Measurements from ENCODE around the gene GIMAP1.

GIMAP1 gene

DNA sequence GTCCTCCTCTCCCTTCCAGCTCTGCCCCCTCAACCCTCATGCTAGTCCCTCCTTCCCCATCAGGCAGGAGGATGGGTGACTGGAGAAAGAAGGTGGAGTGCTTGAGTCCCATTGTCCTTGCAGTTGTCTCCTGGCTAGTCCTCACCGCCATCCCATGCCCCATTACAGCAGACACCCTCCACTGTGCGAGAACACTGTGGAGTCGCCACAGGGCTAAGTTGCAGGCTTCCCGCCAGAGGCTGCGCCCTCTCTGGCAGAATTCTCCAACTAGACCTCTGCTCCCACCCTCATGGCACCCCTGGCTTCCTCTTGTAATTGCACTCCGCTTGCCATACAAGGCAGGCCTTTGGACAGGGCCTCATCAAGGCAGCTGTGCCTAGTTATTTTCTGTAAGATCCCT is 27.8 kb upstream of the GIMAP1 start:
- Histone ChIP-seq H3K27ac (ENCODE audit: low read length) (no peak overlapping the region), H3K9me3 (ENCODE audit: control insufficient read depth in 1 of 2, low read length in 2 of 2) (no peaks in the 10 kb centered on the region), H3K36me3 (ENCODE audit: control insufficient read depth in 1 of 2, insufficient read depth in 2 of 2, low read length in 2 of 2) (peaks cover 6 to 23% of the 10 kb centered on the region in 2 donors), H3K4me1 (ENCODE audit: control insufficient read depth in 1 of 2, insufficient read depth in 2 of 2, low read length in 2 of 2) (peaks cover 0 to 5% of the 10 kb centered on the region in 2 donors), H3K4me3 (ENCODE audit: low read depth in 1 of 2, low read length in 2 of 2) (no peak overlapping the region), H3K27me3 (ENCODE audit: low read depth, low read length) (no peaks in the 10 kb centered on the region)

DNA sequence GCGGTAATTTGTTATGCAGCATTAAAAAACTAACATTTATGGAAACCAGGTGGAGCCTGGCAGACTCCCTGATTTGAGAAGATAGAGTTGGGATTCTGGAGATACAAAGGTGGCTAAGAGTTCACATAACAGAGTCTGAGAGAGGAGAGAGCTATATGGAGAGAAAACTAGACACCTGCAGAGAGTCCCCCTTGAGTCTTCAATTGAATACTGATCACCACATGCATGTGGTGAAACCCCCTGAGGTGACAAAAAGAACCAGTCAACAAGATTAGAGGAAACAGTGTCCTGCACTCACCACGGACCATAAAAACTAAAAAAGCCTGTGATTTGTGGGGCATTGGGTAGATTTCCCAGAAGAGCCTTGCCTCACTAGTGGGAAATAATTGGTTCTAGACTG is 20.8 kb upstream of the GIMAP1 start:
- H3K36me3 ChIP-seq (ENCODE audit: control insufficient read depth in 1 of 2, insufficient read depth in 2 of 2, low read length in 2 of 2), result peaks cover 0 to 15% of the 10 kb centered on the region in 2 donors
- peaks cover 5 to 12% of the 10 kb centered on the region in 2 donors for H3K9me3 ChIP-seq (ENCODE audit: control insufficient read depth in 1 of 2, low read length in 2 of 2)
- no peaks in the 10 kb centered on the region for H3K27me3 ChIP-seq (ENCODE audit: low read depth, low read length)
- H3K4me3 ChIP-seq (ENCODE audit: low read depth in 1 of 2, low read length in 2 of 2), result no peak overlapping the region
- no peak overlapping the region for H3K27ac ChIP-seq (ENCODE audit: low read length)
- no peaks in the 10 kb centered on the region for H3K4me1 ChIP-seq (ENCODE audit: control insufficient read depth in 1 of 2, insufficient read depth in 2 of 2, low read length in 2 of 2)

DNA sequence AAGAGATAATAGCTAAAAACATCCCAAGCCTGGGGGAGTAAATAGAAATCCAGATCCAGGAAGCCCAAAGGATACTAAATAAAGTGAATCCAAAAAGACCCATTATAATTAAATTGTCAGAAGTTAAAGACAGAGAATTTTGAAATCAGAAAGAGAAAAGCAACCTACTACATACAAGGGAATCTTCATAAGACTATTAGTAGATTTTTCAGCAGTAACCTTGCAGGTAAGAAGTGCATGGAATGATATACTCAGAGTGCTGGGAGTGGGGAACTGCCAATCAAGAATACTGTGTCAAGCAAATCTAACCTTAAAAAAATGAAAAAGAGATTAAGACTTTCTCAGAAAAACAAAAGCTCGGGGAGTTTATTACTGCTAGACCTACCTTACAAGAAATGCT is 13.2 kb upstream of the GIMAP1 start:
- H3K9me3 ChIP-seq (ENCODE audit: control insufficient read depth in 1 of 2, low read length in 2 of 2), result peaks cover 30 to 38% of the 10 kb centered on the region in 2 donors

DNA sequence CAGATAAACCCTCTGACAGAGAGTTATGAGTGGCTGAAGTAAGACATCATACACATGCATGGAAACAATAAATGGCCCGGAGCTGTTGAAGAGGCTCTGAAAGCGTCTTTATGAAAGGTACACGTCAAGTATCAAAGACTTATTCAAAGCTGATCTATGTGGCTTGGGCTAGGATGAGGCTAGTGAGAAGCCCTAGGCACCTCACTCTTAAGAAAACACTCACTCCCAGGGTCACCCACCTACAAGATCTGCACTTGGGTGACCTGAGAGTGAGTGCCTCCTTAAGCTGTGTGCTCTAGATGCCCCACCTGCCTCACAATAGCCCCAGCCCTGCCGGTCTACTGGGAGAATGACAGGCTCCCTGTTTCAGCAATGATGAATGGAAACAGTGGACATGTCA is 1.1 kb upstream of the GIMAP1 start:
- Histone ChIP-seq H3K27me3 (ENCODE audit: low read depth, low read length) (no peaks in the 10 kb centered on the region), H3K4me1 (ENCODE audit: control insufficient read depth in 1 of 2, insufficient read depth in 2 of 2, low read length in 2 of 2) (peaks cover 0 to 4% of the 10 kb centered on the region in 2 donors), H3K4me3 (ENCODE audit: low read depth in 1 of 2, low read length in 2 of 2) (no peak overlapping the region), H3K9me3 (ENCODE audit: control insufficient read depth in 1 of 2, low read length in 2 of 2) (peaks cover 0 to 3% of the 10 kb centered on the region in 2 donors), H3K27ac (ENCODE audit: low read length) (peak overlapping the region; percentile 77), H3K36me3 (ENCODE audit: control insufficient read depth in 1 of 2, insufficient read depth in 2 of 2, low read length in 2 of 2) (peaks cover 0 to 4% of the 10 kb centered on the region in 2 donors)

More for the DNA sequence above, 13.2 kb upstream of the GIMAP1 start:
- Histone ChIP-seq H3K36me3 (ENCODE audit: control insufficient read depth in 1 of 2, insufficient read depth in 2 of 2, low read length in 2 of 2) (no peaks in the 10 kb centered on the region), H3K4me3 (ENCODE audit: low read depth in 1 of 2, low read length in 2 of 2) (no peak overlapping the region), H3K27me3 (ENCODE audit: low read depth, low read length) (no peaks in the 10 kb centered on the region), H3K4me1 (ENCODE audit: control insufficient read depth in 1 of 2, insufficient read depth in 2 of 2, low read length in 2 of 2) (no peaks in the 10 kb centered on the region), H3K27ac (ENCODE audit: low read length) (no peak overlapping the region)

DNA sequence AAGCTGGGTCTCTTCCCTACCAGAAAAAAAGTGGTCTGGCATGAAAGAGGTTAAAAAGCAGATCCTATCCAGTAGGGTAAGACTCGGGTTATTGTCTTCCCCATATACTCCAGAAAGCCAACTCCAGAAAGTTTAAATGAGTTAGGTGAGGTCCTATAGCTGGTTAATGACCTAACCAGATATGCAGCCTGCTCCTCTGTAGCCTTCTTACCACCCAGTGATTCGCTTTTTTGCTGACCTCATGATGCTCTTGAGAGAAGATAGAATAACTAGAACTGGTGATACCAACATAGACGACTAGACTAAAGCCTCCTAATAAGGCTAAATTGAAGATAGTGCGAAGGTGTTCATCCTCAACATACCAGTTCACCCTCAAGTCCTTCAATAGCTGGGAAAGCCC is 675 bp upstream of the GIMAP1 start:
- H3K27ac ChIP-seq (ENCODE audit: low read length), result peak overlapping the region; percentile 77
- peak overlapping the region in 1 of 2 donors; percentile 18 for H3K4me3 ChIP-seq (ENCODE audit: low read depth in 1 of 2, low read length in 2 of 2)
- peaks cover 0 to 4% of the 10 kb centered on the region in 2 donors for H3K4me1 ChIP-seq (ENCODE audit: control insufficient read depth in 1 of 2, insufficient read depth in 2 of 2, low read length in 2 of 2)
- H3K9me3 ChIP-seq (ENCODE audit: control insufficient read depth in 1 of 2, low read length in 2 of 2), result peaks cover 0 to 3% of the 10 kb centered on the region in 2 donors
- peaks cover 0 to 8% of the 10 kb centered on the region in 2 donors for H3K36me3 ChIP-seq (ENCODE audit: control insufficient read depth in 1 of 2, insufficient read depth in 2 of 2, low read length in 2 of 2)
- no peaks in the 10 kb centered on the region for H3K27me3 ChIP-seq (ENCODE audit: low read depth, low read length)

DNA sequence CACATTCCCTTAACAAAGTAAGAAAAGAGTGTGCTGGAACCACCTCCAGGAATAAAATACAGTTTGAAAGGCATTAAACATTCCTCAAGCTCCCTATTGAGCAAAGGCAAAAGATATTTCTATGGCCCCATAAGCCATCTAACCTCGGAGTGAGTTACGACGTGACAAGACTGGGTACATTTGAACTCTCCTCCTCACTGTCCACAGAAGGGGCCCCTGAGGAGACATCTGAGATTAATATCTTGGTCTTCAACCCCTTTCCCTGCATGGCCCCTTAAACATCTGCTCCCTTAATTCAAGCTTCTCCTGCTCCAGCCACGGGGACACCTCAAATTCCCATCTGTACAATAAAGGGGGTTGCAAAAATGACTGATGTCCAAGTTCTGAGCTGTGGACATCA is 526 bp downstream of the GIMAP1 start:
- peaks cover 0 to 9% of the 10 kb centered on the region in 2 donors for H3K36me3 ChIP-seq (ENCODE audit: control insufficient read depth in 1 of 2, insufficient read depth in 2 of 2, low read length in 2 of 2)
- H3K4me3 ChIP-seq (ENCODE audit: low read depth in 1 of 2, low read length in 2 of 2), result peak overlapping the region; percentile 42 to 59
- peaks cover 0 to 4% of the 10 kb centered on the region in 2 donors for H3K4me1 ChIP-seq (ENCODE audit: control insufficient read depth in 1 of 2, insufficient read depth in 2 of 2, low read length in 2 of 2)
- peak overlapping the region; percentile 77 for H3K27ac ChIP-seq (ENCODE audit: low read length)
- H3K27me3 ChIP-seq (ENCODE audit: low read depth, low read length), result no peaks in the 10 kb centered on the region
- peaks cover 0 to 3% of the 10 kb centered on the region in 2 donors for H3K9me3 ChIP-seq (ENCODE audit: control insufficient read depth in 1 of 2, low read length in 2 of 2)

DNA sequence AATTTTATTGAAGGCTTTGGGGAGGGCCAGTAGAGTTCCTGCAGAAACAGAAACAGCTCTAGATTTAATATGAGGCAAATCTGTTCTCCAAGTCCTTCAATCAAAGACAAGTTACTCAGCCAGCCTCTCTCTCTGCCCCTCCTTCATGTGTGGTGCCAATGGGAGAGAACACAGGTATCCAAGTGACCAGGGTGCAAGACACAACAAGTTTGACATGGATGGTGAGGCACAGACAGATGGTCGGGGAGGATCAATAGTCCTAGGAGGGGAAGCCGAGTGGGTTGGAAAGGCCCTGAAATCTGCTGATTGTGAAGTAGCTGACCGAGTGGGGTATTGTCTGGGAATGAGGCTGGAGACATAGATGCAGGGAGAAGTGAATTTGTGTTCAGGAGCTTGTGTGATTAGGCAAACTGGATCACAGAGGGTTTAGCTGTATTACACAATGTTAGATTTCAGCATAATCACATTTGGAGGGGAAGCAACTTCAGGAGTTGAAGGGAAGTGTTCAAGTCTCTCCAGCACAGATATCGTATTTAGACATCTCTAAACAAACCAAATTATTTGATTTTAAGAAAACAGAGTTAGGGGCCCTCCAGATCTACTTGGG is 1.5 kb downstream of the GIMAP1 start:
- Histone ChIP-seq H3K4me3 (ENCODE audit: low read depth in 1 of 2, low read length in 2 of 2) (peak overlapping the region; percentile 42 to 59), H3K27me3 (ENCODE audit: low read depth, low read length) (no peaks in the 10 kb centered on the region), H3K36me3 (ENCODE audit: control insufficient read depth in 1 of 2, insufficient read depth in 2 of 2, low read length in 2 of 2) (peaks cover 0 to 9% of the 10 kb centered on the region in 2 donors), H3K9me3 (ENCODE audit: control insufficient read depth in 1 of 2, low read length in 2 of 2) (peaks cover 0 to under 1% of the 10 kb centered on the region in 2 donors), H3K4me1 (ENCODE audit: control insufficient read depth in 1 of 2, insufficient read depth in 2 of 2, low read length in 2 of 2) (peaks cover 0 to 4% of the 10 kb centered on the region in 2 donors), H3K27ac (ENCODE audit: low read length) (peak overlapping the region; percentile 77)

DNA sequence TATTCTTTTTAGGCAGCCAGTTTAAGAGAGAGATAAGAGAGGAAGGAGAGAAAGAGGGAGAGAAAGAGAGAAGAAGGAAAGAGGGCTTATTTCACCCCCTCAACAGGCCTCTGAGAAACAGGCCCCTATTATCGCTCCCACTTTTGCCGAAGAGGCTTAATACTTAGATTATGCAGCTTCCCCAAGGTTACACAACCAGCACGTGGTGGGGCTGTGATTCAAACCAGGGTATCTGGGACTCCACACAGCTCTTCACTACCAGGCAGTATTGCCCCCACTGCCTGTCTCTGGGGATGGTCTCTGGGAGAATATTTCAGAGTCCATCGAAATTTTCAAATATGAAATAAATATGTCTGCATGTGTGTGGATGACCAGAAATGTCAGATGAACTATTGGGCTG is 3.0 kb downstream of the GIMAP1 start:
- Histone ChIP-seq H3K27me3 (ENCODE audit: low read depth, low read length) (no peaks in the 10 kb centered on the region), H3K4me3 (ENCODE audit: low read depth in 1 of 2, low read length in 2 of 2) (no peak overlapping the region), H3K4me1 (ENCODE audit: control insufficient read depth in 1 of 2, insufficient read depth in 2 of 2, low read length in 2 of 2) (peaks cover 0 to 4% of the 10 kb centered on the region in 2 donors), H3K9me3 (ENCODE audit: control insufficient read depth in 1 of 2, low read length in 2 of 2) (no peaks in the 10 kb centered on the region), H3K27ac (ENCODE audit: low read length) (no peak overlapping the region), H3K36me3 (ENCODE audit: control insufficient read depth in 1 of 2, insufficient read depth in 2 of 2, low read length in 2 of 2) (peaks cover 0 to 9% of the 10 kb centered on the region in 2 donors)

DNA sequence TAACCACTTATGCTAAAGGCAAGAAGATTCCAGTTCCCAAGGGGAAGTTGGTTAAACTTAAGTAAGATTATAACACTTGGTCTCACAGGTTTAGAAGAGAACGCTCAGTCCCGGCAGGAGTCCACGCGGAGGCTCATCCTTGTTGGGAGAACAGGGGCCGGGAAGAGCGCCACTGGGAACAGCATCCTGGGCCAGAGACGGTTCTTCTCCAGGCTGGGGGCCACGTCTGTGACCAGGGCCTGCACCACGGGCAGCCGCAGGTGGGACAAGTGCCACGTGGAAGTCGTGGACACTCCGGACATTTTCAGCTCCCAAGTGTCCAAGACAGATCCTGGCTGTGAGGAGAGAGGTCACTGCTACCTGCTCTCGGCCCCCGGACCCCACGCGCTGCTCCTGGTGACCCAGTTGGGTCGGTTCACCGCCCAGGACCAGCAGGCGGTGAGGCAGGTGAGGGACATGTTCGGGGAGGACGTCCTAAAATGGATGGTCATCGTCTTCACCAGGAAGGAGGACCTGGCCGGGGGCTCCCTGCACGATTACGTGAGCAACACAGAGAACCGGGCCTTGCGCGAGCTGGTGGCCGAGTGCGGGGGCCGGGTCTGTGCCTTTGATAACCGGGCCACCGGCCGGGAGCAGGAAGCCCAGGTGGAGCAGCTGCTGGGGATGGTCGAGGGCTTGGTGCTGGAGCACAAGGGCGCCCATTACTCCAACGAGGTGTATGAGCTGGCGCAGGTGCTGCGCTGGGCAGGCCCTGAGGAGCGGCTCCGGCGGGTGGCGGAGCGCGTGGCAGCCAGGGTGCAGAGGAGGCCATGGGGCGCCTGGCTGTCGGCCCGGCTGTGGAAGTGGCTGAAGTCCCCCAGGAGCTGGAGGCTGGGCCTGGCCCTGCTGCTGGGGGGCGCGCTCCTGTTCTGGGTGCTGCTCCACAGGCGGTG is 3.8 kb downstream of the GIMAP1 start:
- no peak overlapping the region for H3K27ac ChIP-seq (ENCODE audit: low read length)
- H3K4me1 ChIP-seq (ENCODE audit: control insufficient read depth in 1 of 2, insufficient read depth in 2 of 2, low read length in 2 of 2), result peaks cover 0 to 4% of the 10 kb centered on the region in 2 donors
- H3K27me3 ChIP-seq (ENCODE audit: low read depth, low read length), result no peaks in the 10 kb centered on the region
- H3K4me3 ChIP-seq (ENCODE audit: low read depth in 1 of 2, low read length in 2 of 2), result no peak overlapping the region
- no peaks in the 10 kb centered on the region for H3K9me3 ChIP-seq (ENCODE audit: control insufficient read depth in 1 of 2, low read length in 2 of 2)
- peaks cover 0 to 9% of the 10 kb centered on the region in 2 donors for H3K36me3 ChIP-seq (ENCODE audit: control insufficient read depth in 1 of 2, insufficient read depth in 2 of 2, low read length in 2 of 2)

DNA sequence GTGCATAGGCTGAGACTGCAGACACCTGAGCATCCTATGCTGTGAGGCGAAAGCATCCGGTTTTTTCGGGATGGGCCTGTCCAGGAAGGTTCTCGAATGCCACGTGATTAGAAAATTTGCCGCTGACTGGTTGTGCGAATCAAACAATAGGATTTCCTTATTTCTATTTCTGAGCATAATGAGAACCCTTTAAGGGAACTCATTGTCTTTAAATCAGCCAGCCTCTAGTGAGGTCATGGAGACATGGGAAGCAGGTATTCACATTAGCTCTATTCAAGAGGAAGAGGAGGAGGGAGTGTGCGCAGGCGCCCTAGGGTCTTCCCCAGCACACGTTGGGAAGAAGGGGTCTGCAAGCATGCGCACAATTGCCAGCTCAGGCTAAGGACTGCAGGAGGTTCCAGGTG is 5.6 kb downstream of the GIMAP1 start:
- Histone ChIP-seq H3K27me3 (ENCODE audit: low read depth, low read length) (no peaks in the 10 kb centered on the region), H3K4me1 (ENCODE audit: control insufficient read depth in 1 of 2, insufficient read depth in 2 of 2, low read length in 2 of 2) (no peaks in the 10 kb centered on the region), H3K9me3 (ENCODE audit: control insufficient read depth in 1 of 2, low read length in 2 of 2) (peaks cover 0 to 4% of the 10 kb centered on the region in 2 donors), H3K36me3 (ENCODE audit: control insufficient read depth in 1 of 2, insufficient read depth in 2 of 2, low read length in 2 of 2) (peaks cover 0 to 9% of the 10 kb centered on the region in 2 donors), H3K27ac (ENCODE audit: low read length) (peak overlapping the region; percentile 21), H3K4me3 (ENCODE audit: low read depth in 1 of 2, low read length in 2 of 2) (no peak overlapping the region)

DNA sequence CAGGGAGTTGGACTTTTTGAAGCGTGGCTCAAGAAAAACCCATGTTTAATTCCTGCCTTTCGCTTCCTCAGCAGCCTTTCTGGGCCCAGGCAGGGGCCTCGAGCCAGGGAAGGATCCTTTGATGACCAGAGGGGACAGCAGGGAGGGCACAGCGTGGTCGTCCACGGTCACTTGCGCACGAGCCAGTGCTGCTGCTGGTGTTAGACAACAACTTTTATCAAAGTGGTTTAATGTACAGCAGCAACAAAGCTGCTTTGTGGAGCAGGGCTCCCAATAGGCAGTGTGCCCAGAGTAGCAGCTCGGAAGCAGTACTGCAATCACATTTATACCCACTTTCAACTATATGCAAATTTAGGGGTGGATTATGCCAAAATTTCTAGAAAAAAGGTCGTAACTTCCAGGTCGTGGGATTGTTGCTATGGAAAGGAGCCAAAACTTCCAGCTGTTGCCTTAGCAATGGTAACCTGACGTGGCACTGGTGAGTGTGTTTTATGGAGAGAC is 6.1 kb downstream of the GIMAP1 start:
- Histone ChIP-seq H3K36me3 (ENCODE audit: control insufficient read depth in 1 of 2, insufficient read depth in 2 of 2, low read length in 2 of 2) (peaks cover 0 to 9% of the 10 kb centered on the region in 2 donors), H3K27me3 (ENCODE audit: low read depth, low read length) (no peaks in the 10 kb centered on the region), H3K4me3 (ENCODE audit: low read depth in 1 of 2, low read length in 2 of 2) (no peak overlapping the region), H3K9me3 (ENCODE audit: control insufficient read depth in 1 of 2, low read length in 2 of 2) (peaks cover 0 to 4% of the 10 kb centered on the region in 2 donors), H3K4me1 (ENCODE audit: control insufficient read depth in 1 of 2, insufficient read depth in 2 of 2, low read length in 2 of 2) (no peaks in the 10 kb centered on the region), H3K27ac (ENCODE audit: low read length) (peak overlapping the region; percentile 21)
